HCT116 (cell line): ENCODE results near the gene TMCC3. TPM values are rescaled to one million over a fixed set of nuclear protein-coding genes. Genes with fewer than 3 reads are reported as not detected.
A peak's percentile ranks its signal among the peaks of the same experiment; 100 is the strongest.

Experiments
- ATAC-seq: fragments of 200-7000 bp; cut with Tn5 transposase; 2 replicates; pipeline ENCODE4 v1.9.1; 2020; ENCODE audit warnings: mild to moderate bottlenecking, moderate library complexity
- BruUV-seq: library from RNA; stranded (reverse); fragments of 400-500 nt; replicated peaks from 2 replicates; lab custom pipeline; 2021; lab: Mats Ljungman, UMichigan
- CTCF ChIA-PET: fragments of 300-600 bp; sonication (Branson Sonifier 250); formaldehyde crosslinking; loops from one replicate; lab custom pipeline; 2021; ENCODE audit warnings: antibody characterized with exemption; lab: Charles Lee
- POLR2A ChIA-PET: fragments of 300-600, 350-600 bp; sonication (Branson Sonifier 250); formaldehyde crosslinking; loops from one replicate; lab custom pipeline; 2021; ENCODE audit warnings: antibody characterized with exemption; lab: Charles Lee
- RAD21 ChIA-PET, 2 experiments: fragments of 300-600 bp; sonication (Branson Sonifier 250); formaldehyde crosslinking; loops; one replicate each; lab custom pipeline; 2023; ENCODE audit warnings: low total read pairs in 2 of 2; ENCODE audit not compliant: uncharacterized antibody in 2 of 2, unreplicated experiment in 2 of 2, low non-redundant PET in 1 of 2; lab: Charles Lee
- DNase-seq: peaks from one replicate; pipeline ENCODE4 v3.0.0-alpha.2; 2010; ENCODE audit warnings: low read depth, low spot score
- H2AFZ ChIP-seq: fragments of 200-600 bp; shearing (Covaris generic), sonication (generic); 2 replicates; pipeline ENCODE4 v1.6.1; 2017; ENCODE audit warnings: low read depth, mixed run types, mixed read lengths, antibody characterized with exemption, low read length; ENCODE audit not compliant: poor library complexity, severe bottlenecking
- H3K27ac ChIP-seq: 2 replicates; pipeline ENCODE4 v1.5.1; 2012; ENCODE audit warnings: low read depth, low read length
- H3K27me3 ChIP-seq: fragments of 200-600 bp; sonication (generic); 2 replicates; pipeline ENCODE4 v1.6.1; 2016; ENCODE audit warnings: mixed run types, low read length, mixed read lengths; ENCODE audit not compliant: insufficient read depth
- H3K36me3 ChIP-seq, 2 experiments: fragments of 200-500 bp in 1 of 2; fragments of 200-600 bp in 1 of 2; sonication (Bioruptor generic) in 1 of 2; sonication (generic) in 1 of 2; 2 replicates each; pipeline versions ENCODE4 v1.5.1 to v1.6.1; 2014 to 2016; ENCODE audit warnings: low read length in 2 of 2, inconsistent platforms in 1 of 2, mixed read lengths in 1 of 2, mixed run types in 1 of 2; ENCODE audit not compliant: insufficient read depth in 2 of 2, control insufficient read depth in 1 of 2
- H3K4me1 ChIP-seq, 2 experiments: fragments of 200-600 bp in 1 of 2; sonication (generic) in 1 of 2; 2 replicates each; pipeline versions ENCODE4 v1.5.1 to v1.6.1; 2012 to 2017; ENCODE audit warnings: low read length in 2 of 2, inconsistent platforms in 1 of 2, mild to moderate bottlenecking in 1 of 2, mixed read lengths in 1 of 2, mixed run types in 1 of 2, moderate library complexity in 1 of 2; ENCODE audit not compliant: insufficient read depth in 2 of 2, control insufficient read depth in 1 of 2
- H3K4me2 ChIP-seq: fragments of 200-600 bp; sonication (generic); 2 replicates; pipeline ENCODE4 v1.6.1; 2017; ENCODE audit warnings: mixed run types, low read length, mixed read lengths
- H3K4me3 ChIP-seq, 2 experiments: fragments of 200-600 bp in 1 of 2; sonication (generic) in 1 of 2; replicated peaks in 1 of 2; 2 replicates each; pipeline ENCODE4 v1.5.1; 2011 to 2016; ENCODE audit warnings: low read length in 2 of 2, control low read depth in 1 of 2, low read depth in 1 of 2, mild to moderate bottlenecking in 1 of 2, mixed read lengths in 1 of 2, mixed run types in 1 of 2
- H3K79me2 ChIP-seq: fragments of 200-600 bp; sonication (generic); 2 replicates; pipeline ENCODE4 v1.6.1; 2017; ENCODE audit warnings: mild to moderate bottlenecking, mixed run types, low read length, moderate library complexity, mixed read lengths; ENCODE audit not compliant: insufficient read depth
- H3K9ac ChIP-seq: fragments of 200-600 bp; sonication (generic); 2 replicates; pipeline ENCODE4 v1.6.1; 2016; ENCODE audit warnings: low read length, mixed read lengths
- H3K9me2 ChIP-seq: fragments of 200-600 bp; sonication (generic), shearing (Covaris generic); 2 replicates; pipeline ENCODE4 v1.6.1; 2017; ENCODE audit warnings: mixed run types, mild to moderate bottlenecking, moderate library complexity; ENCODE audit not compliant: insufficient read depth
- H3K9me3 ChIP-seq, 2 experiments: fragments of 200-500 bp in 1 of 2; fragments of 200-600 bp in 1 of 2; sonication (Bioruptor generic) in 1 of 2; sonication (generic) in 1 of 2; 2 replicates each; pipeline ENCODE4 v1.6.1; 2014 to 2017; ENCODE audit warnings: low read length in 2 of 2, mixed read lengths in 2 of 2, inconsistent platforms in 1 of 2, low read depth in 1 of 2, mild to moderate bottlenecking in 1 of 2, mixed run types in 1 of 2, moderate library complexity in 1 of 2; ENCODE audit not compliant: control insufficient read depth in 1 of 2, insufficient read depth in 1 of 2
- H4K20me1 ChIP-seq: fragments of 200-600 bp; sonication (generic), shearing (Covaris generic); 2 replicates; pipeline ENCODE4 v1.6.1; 2017; ENCODE audit warnings: mixed run types, mild to moderate bottlenecking, moderate library complexity; ENCODE audit not compliant: insufficient read depth
- CBX3 ChIP-seq: IDR thresholded peaks from 2 replicates; pipeline ENCODE4 v1.6.1; 2012; ENCODE audit warnings: low read depth
- CEBPB ChIP-seq: IDR thresholded peaks from 2 replicates; pipeline ENCODE4 v1.6.1; 2012; ENCODE audit warnings: low read depth
- EGR1 ChIP-seq: IDR thresholded peaks from 2 replicates; pipeline ENCODE4 v1.6.1; 2012; ENCODE audit warnings: low read depth
- JUND ChIP-seq: IDR thresholded peaks from 2 replicates; pipeline ENCODE4 v1.6.1; 2012
- POLR2A ChIP-seq: IDR thresholded peaks from 2 replicates; pipeline ENCODE4 v1.7.0; 2011; ENCODE audit warnings: borderline replicate concordance; ENCODE audit not compliant: insufficient read depth, insufficient read length; ENCODE audit errors: extremely low read depth
- POLR2AphosphoS5 ChIP-seq: IDR thresholded peaks from 2 replicates; pipeline ENCODE4 v1.6.1; 2011; ENCODE audit warnings: mild to moderate bottlenecking, low read depth, low read length, moderate library complexity
- RAD21 ChIP-seq: IDR thresholded peaks from 2 replicates; pipeline ENCODE4 v1.6.1; 2012; ENCODE audit warnings: low read depth, mild to moderate bottlenecking
- SP1 ChIP-seq: IDR thresholded peaks from 2 replicates; pipeline ENCODE4 v1.6.1; 2012; ENCODE audit warnings: low read depth
- SRF ChIP-seq: IDR thresholded peaks from 2 replicates; pipeline ENCODE4 v1.6.1; 2012; ENCODE audit warnings: low read depth
- ZFX ChIP-seq: fragments of 450-650 bp; IDR thresholded peaks from 2 replicates; pipeline ENCODE4 v1.6.1; 2017
- intact Hi-C: fragments of 100-400 bp; cut with micrococcal nuclease; formaldehyde crosslinking; loops from 2 replicates; pipeline ENCODE4 v1.10.0; 2022
- total RNA-seq: library from RNA; stranded (reverse); gene quantifications from one replicate; pipeline ENCODE4 v1.2.1, GENCODE V29; 2021; ENCODE audit not compliant: unreplicated experiment

The TMCC3 gene
- total RNA-seq, 1 experiment from 2014 or later, result 4.5 TPM

GRCh38 chr12:94599189-94599588 lies 51.2 kb downstream of the TMCC3 start:
- POLR2A ChIA-PET, result no interaction called here
- no peaks in the 10 kb centered on the region for H4K20me1 ChIP-seq
- no peak for TF ChIP-seq POLR2AphosphoS5
- no peak for TF ChIP-seq JUND
- no peak for TF ChIP-seq ZFX
- TF ChIP-seq POLR2A, result no peak
- TF ChIP-seq SRF, result no peak
- no peak for TF ChIP-seq CBX3
- TF ChIP-seq CEBPB, result no peak
- TF ChIP-seq, all 23 proteins: peak for 0

GRCh38 chr12:94597268-94597667 lies 53.1 kb downstream of the TMCC3 start:
- no peak overlapping the region for H3K27ac ChIP-seq
- H3K9me3 ChIP-seq, result no peaks in the 10 kb centered on the region
- H3K9ac ChIP-seq, result no peak overlapping the region
- DNase-seq (no peak), ATAC-seq (no peak)
- no TSS peak for BruUV-seq
- ChIA-PET CTCF (no interaction called here), POLR2A (no interaction called here), RAD21 (no interaction called here)
- no peaks in the 10 kb centered on the region for H3K9me2 ChIP-seq
- H4K20me1 ChIP-seq, result no peaks in the 10 kb centered on the region
- H3K79me2 ChIP-seq, result no peaks in the 10 kb centered on the region
- no peaks in the 10 kb centered on the region for H3K36me3 ChIP-seq
- intact Hi-C loops, result no loop called here
- no peak overlapping the region for H3K4me3 ChIP-seq
- H2AFZ ChIP-seq, result no peak overlapping the region
- no peaks in the 10 kb centered on the region for H3K27me3 ChIP-seq
- H3K4me2 ChIP-seq, result no peak overlapping the region
- H3K4me1 ChIP-seq, result peaks cover 0 to 21% of the 10 kb centered on the region in 2 experiments; a peak in 1 of 4 replicates
- no peak for TF ChIP-seq SP1
- 0 out of 2 replicates have a peak, but pooled peaks have one; percentile 26 for TF ChIP-seq CBX3
- TF ChIP-seq EGR1, result no peak
- TF ChIP-seq RAD21, result no peak

More at GRCh38 chr12:94599189-94599588, 51.2 kb downstream of the TMCC3 start:
- ChIA-PET CTCF (no interaction called here), RAD21 (no interaction called here)
- H3K27me3 ChIP-seq, result no peaks in the 10 kb centered on the region
- H3K27ac ChIP-seq, result no peak overlapping the region
- H3K36me3 ChIP-seq, result no peaks in the 10 kb centered on the region
- no peak overlapping the region for H3K4me3 ChIP-seq
- intact Hi-C loops, result no loop called here
- H3K9ac ChIP-seq, result no peak overlapping the region
- no TSS peak for BruUV-seq
- H3K4me1 ChIP-seq, result peaks cover 0 to 23% of the 10 kb centered on the region in 2 experiments; a peak in 1 of 4 replicates
- H3K9me3 ChIP-seq, result no peaks in the 10 kb centered on the region
- no peak overlapping the region for H2AFZ ChIP-seq
- no peak for DNase-seq
- H3K4me2 ChIP-seq, result no peak overlapping the region
- ATAC-seq, result no peak
- H3K9me2 ChIP-seq, result no peaks in the 10 kb centered on the region
- no peaks in the 10 kb centered on the region for H3K79me2 ChIP-seq
